ENCODE results near the gene COMMD4. TPM values are rescaled to one million over a fixed set of nuclear protein-coding genes. Genes with fewer than 3 reads are reported as not detected.
A peak's percentile ranks its signal among the peaks of the same experiment; 100 is the strongest.

The COMMD4 gene
- total and polyA plus RNA-seq, 10 of the 15 experiments (the other 5 are each of a cell fraction or from before 2014, with no cell fraction given): 14.5 to 118 (median 75.3) TPM

DNA sequence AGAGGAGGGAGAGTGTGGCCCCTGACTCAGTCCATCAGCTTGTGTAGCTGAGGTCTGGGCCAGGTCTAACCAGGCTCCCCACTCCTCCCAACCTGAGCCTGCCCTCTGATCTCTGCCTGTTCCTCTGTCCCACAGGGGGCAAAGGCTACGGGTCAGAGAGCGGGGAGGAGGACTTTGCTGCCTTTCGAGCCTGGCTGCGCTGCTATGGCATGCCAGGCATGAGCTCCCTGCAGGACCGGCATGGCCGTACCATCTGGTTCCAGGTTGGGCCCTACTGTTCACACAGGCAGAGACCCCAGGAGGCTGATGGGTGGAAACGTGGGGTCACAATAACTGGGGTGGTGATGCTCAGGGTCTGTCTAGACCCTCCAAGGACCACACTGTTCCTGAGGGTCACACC lies 17.7 kb downstream of the COMMD4 start:
- H3K27me3 ChIP-seq (replicated peaks in 1 of 2; ENCODE audit: control insufficient read depth in 2 of 2, insufficient read depth in 2 of 2, low read length in 1 of 2): no peaks in the 10 kb centered on the region; a peak in 1 of 4 replicates
- no peak overlapping the region for H3K4me3 ChIP-seq
- H3K9me3 ChIP-seq (replicated peaks; ENCODE audit: control insufficient read depth, insufficient read depth, low read length): peaks cover 11% of the 10 kb centered on the region; the same call in 2 of the 3 replicates
- WGBS (ENCODE audit: insufficient coverage, insufficient replicate concordance, low lambda C conversion rate, missing lambda C conversion rate): 84% methylated on average over 7 of the region's 7 CpGs
- no peaks in the 10 kb centered on the region for H3K79me2 ChIP-seq (ENCODE audit: control insufficient read depth, insufficient read depth, low read length)
- SMC1A ChIA-PET (ENCODE audit: uncharacterized antibody, unreplicated experiment): interaction anchor here (1.4 kb wide), 1 partner anchor 14 kb away, joined by 4 read pairs; no protein-coding TSS in a partner anchor
- H4K20me1 ChIP-seq (ENCODE audit: control insufficient read depth, insufficient read depth): no peaks in the 10 kb centered on the region
- DNase-seq (ENCODE audit: low read depth, low spot score): no peak
- no peak overlapping the region for H3K27ac ChIP-seq (ENCODE audit: control insufficient read depth, insufficient read depth)
- POLR2A ChIA-PET: no interaction called here
- H3K4me1 ChIP-seq (ENCODE audit: control insufficient read depth, insufficient read depth, low read length): peaks cover 11% of the 10 kb centered on the region
- no peak for FAIRE-seq
- H3K4me2 ChIP-seq (ENCODE audit: control insufficient read depth, insufficient read depth): no peak overlapping the region
- no peak overlapping the region for H3K9ac ChIP-seq (ENCODE audit: control insufficient read depth, insufficient read depth, low read length)
- TF ChIP-seq POLR2A (IDR thresholded peaks at IDR 0.05; ENCODE audit: low read depth, low read length) (peak; percentile 50), HDAC2 (IDR thresholded peaks at IDR 0.05) (no peak)
- intact Hi-C loops (cut with micrococcal nuclease; ENCODE audit: unreplicated experiment) (no loop called here), in situ Hi-C loops (cut with MboI) (no loop called here)
- H2AFZ ChIP-seq (ENCODE audit: control insufficient read depth, low read depth, low read length): no peak overlapping the region
- BruUV-seq (replicated peaks): no TSS peak
- CTCF ChIA-PET: interaction anchor here (0.6 to 2.2 kb wide), 2 partner anchors 15 to 147 kb away, joined by 3 to 12 read pairs; partner anchors contain the start of gene MAN2C1
- RAD21 ChIA-PET (ENCODE audit: unreplicated experiment): no interaction called here
- ATAC-seq: no peak
- H3K36me3 ChIP-seq (ENCODE audit: control insufficient read depth in 2 of 2, insufficient read depth in 2 of 2, low read length in 1 of 2): no peaks in the 10 kb centered on the region; a peak in 2 of 4 replicates

DNA sequence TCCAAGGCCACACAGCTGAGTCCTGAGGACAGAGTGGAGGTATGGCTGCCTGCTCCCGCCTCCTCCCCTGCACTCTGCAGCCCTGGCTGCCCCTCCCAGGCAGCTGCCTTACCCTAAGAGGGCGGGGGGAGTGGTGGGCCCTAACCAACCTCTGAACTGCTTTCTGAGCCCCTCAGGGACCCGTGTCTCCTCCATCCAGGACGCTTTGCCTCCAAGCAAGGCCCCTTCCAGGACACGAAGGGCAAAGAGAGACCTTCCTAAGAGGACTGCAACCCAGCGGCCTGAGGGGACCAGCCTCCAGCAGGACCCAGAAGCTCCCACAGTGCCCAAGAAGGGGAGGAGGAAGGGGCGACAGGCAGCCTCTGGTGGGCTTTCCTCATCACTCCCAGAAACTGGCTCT lies 18.6 kb downstream of the COMMD4 start:
- POLR2A ChIA-PET: no interaction called here
- no TSS peak for BruUV-seq (replicated peaks)

More for the DNA sequence above, 18.6 kb downstream of the COMMD4 start:
- Histone ChIP-seq H3K9me3 (replicated peaks; ENCODE audit: control insufficient read depth, insufficient read depth, low read length) (peaks cover 4% of the 10 kb centered on the region; the same call in 2 of the 3 replicates), H3K27ac (ENCODE audit: control insufficient read depth, insufficient read depth) (no peak overlapping the region), H2AFZ (ENCODE audit: control insufficient read depth, low read depth, low read length) (no peak overlapping the region), H3K4me2 (ENCODE audit: control insufficient read depth, insufficient read depth) (no peak overlapping the region), H3K9ac (ENCODE audit: control insufficient read depth, insufficient read depth, low read length) (no peak overlapping the region), H3K27me3 (replicated peaks in 1 of 2; ENCODE audit: control insufficient read depth in 2 of 2, insufficient read depth in 2 of 2, low read length in 1 of 2) (no peaks in the 10 kb centered on the region), H3K4me3 (no peak overlapping the region), H3K4me1 (ENCODE audit: control insufficient read depth, insufficient read depth, low read length) (peaks cover 6% of the 10 kb centered on the region), H3K36me3 (ENCODE audit: control insufficient read depth in 2 of 2, insufficient read depth in 2 of 2, low read length in 1 of 2) (no peaks in the 10 kb centered on the region; a peak in 2 of 4 replicates), H3K79me2 (ENCODE audit: control insufficient read depth, insufficient read depth, low read length) (no peaks in the 10 kb centered on the region), H4K20me1 (ENCODE audit: control insufficient read depth, insufficient read depth) (no peaks in the 10 kb centered on the region)
- CTCF ChIA-PET: interaction anchor here (2.2 kb wide), 1 partner anchor 14 kb away, joined by 12 read pairs; the partner anchor contains the start of gene MAN2C1
- SMC1A ChIA-PET (ENCODE audit: uncharacterized antibody, unreplicated experiment): interaction anchor here (0.5 kb wide), 1 partner anchor 554 kb away, joined by 3 read pairs; no protein-coding TSS in a partner anchor
- intact Hi-C loops (cut with micrococcal nuclease; ENCODE audit: unreplicated experiment): no loop called here
- in situ Hi-C loops (cut with MboI): no loop called here
- TF ChIP-seq JUND (IDR thresholded peaks at IDR 0.05; ENCODE audit: low read depth, low read length) (no peak), TARDBP (IDR thresholded peaks at IDR 0.05; ENCODE audit: borderline replicate concordance) (no peak)
- TF ChIP-seq, protein P1, sequence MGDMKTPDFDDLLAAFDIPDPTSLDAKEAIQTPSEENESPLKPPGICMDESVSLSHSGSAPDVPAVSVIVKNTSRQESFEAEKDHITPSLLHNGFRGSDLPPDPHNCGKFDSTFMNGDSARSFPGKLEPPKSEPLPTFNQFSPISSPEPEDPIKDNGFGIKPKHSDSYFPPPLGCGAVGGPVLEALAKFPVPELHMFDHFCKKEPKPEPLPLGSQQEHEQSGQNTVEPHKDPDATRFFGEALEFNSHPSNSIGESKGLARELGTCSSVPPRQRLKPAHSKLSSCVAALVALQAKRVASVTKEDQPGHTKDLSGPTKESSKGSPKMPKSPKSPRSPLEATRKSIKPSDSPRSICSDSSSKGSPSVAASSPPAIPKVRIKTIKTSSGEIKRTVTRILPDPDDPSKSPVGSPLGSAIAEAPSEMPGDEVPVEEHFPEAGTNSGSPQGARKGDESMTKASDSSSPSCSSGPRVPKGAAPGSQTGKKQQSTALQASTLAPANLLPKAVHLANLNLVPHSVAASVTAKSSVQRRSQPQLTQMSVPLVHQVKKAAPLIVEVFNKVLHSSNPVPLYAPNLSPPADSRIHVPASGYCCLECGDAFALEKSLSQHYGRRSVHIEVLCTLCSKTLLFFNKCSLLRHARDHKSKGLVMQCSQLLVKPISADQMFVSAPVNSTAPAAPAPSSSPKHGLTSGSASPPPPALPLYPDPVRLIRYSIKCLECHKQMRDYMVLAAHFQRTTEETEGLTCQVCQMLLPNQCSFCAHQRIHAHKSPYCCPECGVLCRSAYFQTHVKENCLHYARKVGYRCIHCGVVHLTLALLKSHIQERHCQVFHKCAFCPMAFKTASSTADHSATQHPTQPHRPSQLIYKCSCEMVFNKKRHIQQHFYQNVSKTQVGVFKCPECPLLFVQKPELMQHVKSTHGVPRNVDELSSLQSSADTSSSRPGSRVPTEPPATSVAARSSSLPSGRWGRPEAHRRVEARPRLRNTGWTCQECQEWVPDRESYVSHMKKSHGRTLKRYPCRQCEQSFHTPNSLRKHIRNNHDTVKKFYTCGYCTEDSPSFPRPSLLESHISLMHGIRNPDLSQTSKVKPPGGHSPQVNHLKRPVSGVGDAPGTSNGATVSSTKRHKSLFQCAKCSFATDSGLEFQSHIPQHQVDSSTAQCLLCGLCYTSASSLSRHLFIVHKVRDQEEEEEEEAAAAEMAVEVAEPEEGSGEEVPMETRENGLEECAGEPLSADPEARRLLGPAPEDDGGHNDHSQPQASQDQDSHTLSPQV (IDR thresholded peaks at IDR 0.05): no peak
- no peak for FAIRE-seq
- no peak for ATAC-seq
- WGBS (ENCODE audit: insufficient coverage, insufficient replicate concordance, low lambda C conversion rate, missing lambda C conversion rate): 78% methylated on average over 7 of the region's 7 CpGs
- DNase-seq (ENCODE audit: low read depth, low spot score): no peak
- RAD21 ChIA-PET (ENCODE audit: unreplicated experiment): no interaction called here

All from GM12878 (cell line).